Ovary (tissue), 9 donors: ENCODE measurements around the gene MTX3. TPM values are rescaled to one million over a fixed set of nuclear protein-coding genes. Genes with fewer than 3 reads are reported as not detected.

Experiments used
- DNase-seq, 5 donors: peaks; one replicate each; pipeline ENCODE4 v3.0.0-alpha.2; 2019 to 2020
- H3K27ac ChIP-seq, 2 donors: fragments of 200-600 bp; one replicate each; pipeline versions ENCODE4 v1.5.1 to v1.8.0; 2019 to 2022
- H3K27me3 ChIP-seq: fragments of 200-600 bp; one replicate; pipeline ENCODE4 v1.8.0; 2022
- H3K36me3 ChIP-seq: fragments of 200-600 bp; sonication (generic); one replicate; pipeline ENCODE4 v1.5.1; 2019
- H3K4me1 ChIP-seq: one replicate; pipeline ENCODE4 v1.8.1; 2013; ENCODE audit warnings: mild to moderate bottlenecking, moderate library complexity; ENCODE audit not compliant: insufficient read depth
- H3K4me3 ChIP-seq: fragments of 200-600 bp; sonication (generic); one replicate; pipeline ENCODE4 v1.5.1; 2017
- H3K9me3 ChIP-seq, 2 donors: fragments of 200-600 bp in 1 of 2; sonication (generic) in 1 of 2; one replicate each; pipeline versions ENCODE4 v1.5.1 to v1.8.1; 2013 to 2019; ENCODE audit warnings: mild to moderate bottlenecking in 1 of 2, moderate library complexity in 1 of 2
- CTCF ChIP-seq, 3 donors: fragments of 450-650 bp in 2 of 3; fragments of 200-600 bp in 1 of 3; IDR thresholded peaks; one replicate each; pipeline versions ENCODE4 v1.5.1 to v1.8.0; 2016 to 2022; ENCODE audit warnings: antibody characterized with exemption in 3 of 3, mild to moderate bottlenecking in 1 of 3
- EP300 ChIP-seq: sonication (generic); formaldehyde crosslinking; IDR thresholded peaks from one replicate; pipeline ENCODE4 v1.6.1; 2017; ENCODE audit warnings: antibody characterized with exemption
- POLR2A ChIP-seq: fragments of 450-650 bp; IDR thresholded peaks from one replicate; pipeline ENCODE4 v1.6.1; 2017; ENCODE audit warnings: antibody characterized with exemption, mild to moderate bottlenecking, moderate library complexity
- WGBS, 3 donors: extraction: QIAGEN DNeasy Blood & Tissue Kit in 1 of 3; methylation state at CpG; one replicate each; pipeline versions ENCODE4 v1.1.5 to v1.1.7; 2013 to 2017; 5-methylcytosine and 5-hydroxymethylcytosine counted together
- intact Hi-C, 4 donors: fragments of 100-400 bp; cut with DNase I; formaldehyde crosslinking; loops; one replicate each; pipeline versions ENCODE4 v1.11.0 to v1.15.1; 2022 to 2023
- polyA plus RNA-seq, 2 donors: library from polyadenylated mRNA; stranded (reverse); fragments of 200-250 nt in 1 of 2; fragments of 350-450 nt in 1 of 2; fragmentation: Illumina TruSeq in 1 of 2; extraction: RNeasy Lipid Tissue Mini Kit (QIAGEN cat#74804) in 1 of 2; gene quantifications; one replicate each; pipeline ENCODE4 v1.2.3, GENCODE V29; 2013 to 2014
- total RNA-seq, 7 donors: library from RNA; depleted of rRNA in 2 of 7; stranded (reverse); fragments of >200 nt in 2 of 7; fragmentation: NEBNext Ultra II Directional in 3 of 7; extraction: Animal tissue kit (Norgen Biotek cat#: 25700) in 3 of 7; gene quantifications; one replicate each; pipeline versions ENCODE4 v1.1.0 to v1.2.4, GENCODE V29; 2016 to 2023
- donor health status: DM: no; HTN: no; CAD: no; lungs with moderate emphysema.
- donor health status: DM: no; HTN: no; CAD: no.
- donor health status: Bipolar disorder and iron deficiency.
- donor health status: DM: yes; HTN: yes; CAD: no.
- donor health status: DM: no; HTN: no; CAD: no.
- donor health status: DM: yes; HTN: yes; CAD: no.

The MTX3 gene
- total and polyA plus RNA-seq, 9 donors: 8.2 to 24.3 (median 16.7) TPM

- no peak overlapping the region for H3K27ac ChIP-seq
- H3K9me3 ChIP-seq: no peaks in the 10 kb centered on the region
- intact Hi-C loops: no loop called here
- no peak for DNase-seq
- H3K4me3 ChIP-seq: no peak overlapping the region
- H3K4me1 ChIP-seq: no peaks in the 10 kb centered on the region
- TF ChIP-seq CTCF (IDR thresholded peaks at IDR 0.05) (no peak), EP300 (no peak), POLR2A (no peak)
- no peaks in the 10 kb centered on the region for H3K27me3 ChIP-seq
- no peaks in the 10 kb centered on the region for H3K36me3 ChIP-seq
Observed at GRCh38 chr5:80033513-80033912, 42.5 kb upstream of the MTX3 start.

- intact Hi-C loops: no loop called here
- Histone ChIP-seq H3K27me3 (no peaks in the 10 kb centered on the region), H3K4me3 (no peak overlapping the region), H3K36me3 (no peaks in the 10 kb centered on the region), H3K9me3 (no peaks in the 10 kb centered on the region), H3K27ac (no peak overlapping the region), H3K4me1 (no peaks in the 10 kb centered on the region)
- TF ChIP-seq CTCF (IDR thresholded peaks at IDR 0.05): no peak
- no peak for TF ChIP-seq EP300
- TF ChIP-seq POLR2A: no peak
- 82 to 85% (median 82%) methylated on average over 1 of the region's 1 CpG for WGBS, 3 donors
- DNase-seq: no peak
Observed at GRCh38 chr5:80031109-80031508, 40.0 kb upstream of the MTX3 start.

DNA sequence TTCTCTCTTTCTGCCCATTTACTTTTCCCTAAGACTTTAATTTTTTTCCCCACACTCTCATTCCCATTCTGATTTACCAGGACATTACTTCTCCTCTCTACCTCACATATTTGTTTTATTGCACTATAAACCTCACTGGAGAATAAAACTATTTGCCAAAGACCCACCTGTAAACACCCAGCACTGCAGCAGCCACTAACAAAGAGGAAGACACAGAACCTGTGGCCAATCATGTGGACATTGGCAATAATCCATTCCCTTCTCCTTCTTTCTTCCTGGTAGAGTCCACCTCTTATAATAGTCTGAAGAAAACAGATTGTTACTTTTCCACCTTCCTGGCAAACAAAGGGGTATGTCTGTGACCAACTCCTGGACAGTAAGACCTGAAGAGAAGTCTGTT is 35.8 kb upstream of the MTX3 start:
- no peak for DNase-seq
- Histone ChIP-seq H3K27me3 (no peaks in the 10 kb centered on the region), H3K4me3 (no peak overlapping the region), H3K27ac (no peak overlapping the region), H3K4me1 (no peaks in the 10 kb centered on the region), H3K9me3 (no peaks in the 10 kb centered on the region), H3K36me3 (no peaks in the 10 kb centered on the region)
- intact Hi-C loops: no loop called here
- TF ChIP-seq EP300 (no peak), CTCF (IDR thresholded peaks at IDR 0.05) (no peak), POLR2A (no peak)

GRCh38 chr5:80025069-80025468 is 34.0 kb upstream of the MTX3 start:
- TF ChIP-seq CTCF (IDR thresholded peaks at IDR 0.05): no peak
- TF ChIP-seq POLR2A: no peak
- TF ChIP-seq EP300: no peak
- H3K4me1 ChIP-seq: no peaks in the 10 kb centered on the region
- DNase-seq: no peak
- H3K27ac ChIP-seq: no peak overlapping the region
- no peaks in the 10 kb centered on the region for H3K36me3 ChIP-seq
- intact Hi-C loops: no loop called here
- WGBS, 3 donors: 80 to 84% (median 84%) methylated on average over 2 of the region's 2 CpGs
- no peaks in the 10 kb centered on the region for H3K27me3 ChIP-seq
- no peak overlapping the region for H3K4me3 ChIP-seq
- no peaks in the 10 kb centered on the region for H3K9me3 ChIP-seq
